GM12878 (cell line): ENCODE data around the gene CSNK1G2. TPM values are rescaled to one million over a fixed set of nuclear protein-coding genes. Genes with fewer than 3 reads are reported as not detected.

Experiments
- ATAC-seq: fragments of 200-7000 bp; cut with Tn5 transposase; 3 replicates; pipeline ENCODE4 v1.9.1; 2020; ENCODE audit warnings: mild to moderate bottlenecking, moderate library complexity
- BruUV-seq: library from RNA; stranded (reverse); fragments of 400-500 nt; replicated peaks from 2 replicates; lab custom pipeline; 2021; lab: Mats Ljungman, UMichigan
- CTCF ChIA-PET: fragments of 300-600 bp; sonication (Branson Sonifier 250); formaldehyde crosslinking; extraction: SDS; loops from one replicate; lab custom pipeline; 2021; ENCODE audit warnings: inconsistent platforms; lab: Yijun Ruan, JAX
- POLR2A ChIA-PET: fragments of 350-600 bp; formaldehyde crosslinking; extraction: SDS; loops from one replicate; lab custom pipeline; 2021; ENCODE audit warnings: inconsistent platforms; lab: Charles Lee
- RAD21 ChIA-PET: fragments of 300-600 bp; sonication (Branson Sonifier 250); formaldehyde crosslinking; loops from one replicate; lab custom pipeline; 2023; ENCODE audit warnings: antibody characterized with exemption; ENCODE audit not compliant: unreplicated experiment; lab: Charles Lee
- SMC1A ChIA-PET: fragments of 300-600 bp; sonication (Branson Sonifier 250); formaldehyde crosslinking; loops from one replicate; lab custom pipeline; 2023; ENCODE audit not compliant: unreplicated experiment, uncharacterized antibody; lab: Charles Lee
- DNase-seq: peaks from one replicate; pipeline ENCODE4 v3.0.0-alpha.2; 2011; ENCODE audit warnings: low read depth, low spot score
- FAIRE-seq: peaks from 3 replicates; lab custom pipeline; 2011; peaks lifted over from hg19 to GRCh38; lab: Jason Lieb, UNC
- H2AFZ ChIP-seq: 2 replicates; pipeline ENCODE4 v1.6.0; 2011; ENCODE audit warnings: low read depth, low read length, control low read depth; ENCODE audit not compliant: control insufficient read depth
- H3K27ac ChIP-seq: 2 replicates; pipeline ENCODE4 v1.5.1; 2011; ENCODE audit warnings: control low read depth; ENCODE audit not compliant: control insufficient read depth, insufficient read depth
- H3K27me3 ChIP-seq, 2 experiments: replicated peaks in 1 of 2; 2 replicates each; pipeline versions ENCODE4 v1.6.0 to v1.6.1; 2011; ENCODE audit warnings: low read length in 1 of 2; ENCODE audit not compliant: control insufficient read depth in 2 of 2, insufficient read depth in 2 of 2
- H3K36me3 ChIP-seq, 2 experiments: 2 replicates each; pipeline ENCODE4 v1.5.1; 2011; ENCODE audit warnings: low read length in 1 of 2; ENCODE audit not compliant: control insufficient read depth in 2 of 2, insufficient read depth in 2 of 2
- H3K4me1 ChIP-seq: 2 replicates; pipeline ENCODE4 v1.6.1; 2011; ENCODE audit warnings: mild to moderate bottlenecking, low read length, moderate library complexity, mixed read lengths; ENCODE audit not compliant: control insufficient read depth, insufficient read depth
- H3K4me2 ChIP-seq: 2 replicates; pipeline ENCODE4 v1.6.0; 2011; ENCODE audit warnings: control low read depth; ENCODE audit not compliant: control insufficient read depth, insufficient read depth
- H3K4me3 ChIP-seq: fragments of 200-600 bp; sonication (generic); 2 replicates; pipeline ENCODE4 v1.5.1; 2016
- H3K79me2 ChIP-seq: 2 replicates; pipeline ENCODE4 v1.6.0; 2011; ENCODE audit warnings: low read length; ENCODE audit not compliant: control insufficient read depth, insufficient read depth
- H3K9ac ChIP-seq: 2 replicates; pipeline ENCODE4 v1.8.0; 2011; ENCODE audit warnings: low read length, control low read depth, mixed read lengths; ENCODE audit not compliant: control insufficient read depth, insufficient read depth
- H3K9me3 ChIP-seq: replicated peaks from 3 replicates; pipeline ENCODE4 v1.5.1; 2011; ENCODE audit warnings: mild to moderate bottlenecking, low read length; ENCODE audit not compliant: control insufficient read depth, insufficient read depth
- H4K20me1 ChIP-seq: 2 replicates; pipeline ENCODE4 v1.6.0; 2011; ENCODE audit not compliant: control insufficient read depth, insufficient read depth
- BCL3 ChIP-seq: IDR thresholded peaks from 2 replicates; pipeline ENCODE4 v1.6.1; 2011; ENCODE audit warnings: borderline replicate concordance, low read depth, mild to moderate bottlenecking, moderate library complexity, low read length; ENCODE audit not compliant: insufficient read depth, poor library complexity, severe bottlenecking
- BHLHE40 ChIP-seq, 2 experiments: fragments of 450-650 bp in 1 of 2; IDR thresholded peaks; 2 replicates each; pipeline ENCODE4 v1.6.1; 2011 to 2017; ENCODE audit warnings: low read depth in 2 of 2, borderline replicate concordance in 1 of 2, improper control_type of control experiment in 1 of 2, low read length in 1 of 2, mild to moderate bottlenecking in 1 of 2
- CBFB ChIP-seq: IDR thresholded peaks from 2 replicates; pipeline ENCODE4 v1.6.1; 2016; ENCODE audit warnings: antibody characterized with exemption, low read depth
- DPF2 ChIP-seq: fragments of 450-650 bp; IDR thresholded peaks from 2 replicates; pipeline ENCODE4 v1.6.1; 2017; ENCODE audit warnings: mild to moderate bottlenecking
- HDAC6 ChIP-seq: fragments of 200-600 bp; sonication (generic); IDR thresholded peaks from one replicate; pipeline ENCODE4 v1.8.0; 2017; ENCODE audit warnings: antibody characterized with exemption; ENCODE audit not compliant: unreplicated experiment
- IKZF1 ChIP-seq: fragments of 450-650 bp; conservative IDR thresholded peaks from 2 replicates; pipeline ENCODE4 v1.6.1; 2017; ENCODE audit warnings: antibody characterized with exemption, mild to moderate bottlenecking
- LARP7 ChIP-seq: fragments of 450-650 bp; IDR thresholded peaks from 2 replicates; pipeline ENCODE4 v1.6.1; 2017; ENCODE audit warnings: mild to moderate bottlenecking
- MEF2A ChIP-seq: IDR thresholded peaks from 2 replicates; pipeline ENCODE4 v1.6.1; 2011; ENCODE audit warnings: low read depth, mild to moderate bottlenecking, low read length, moderate library complexity; ENCODE audit not compliant: insufficient read depth
- MLLT1 ChIP-seq: fragments of 450-650 bp; IDR thresholded peaks from 2 replicates; pipeline ENCODE4 v1.6.1; 2016; ENCODE audit warnings: mild to moderate bottlenecking
- MYC ChIP-seq: IDR thresholded peaks from 2 replicates; pipeline ENCODE4 v1.6.1; 2011; ENCODE audit warnings: mild to moderate bottlenecking, low read length, moderate library complexity, inconsistent platforms; ENCODE audit not compliant: insufficient read depth, insufficient replicate concordance, insufficient read length, severe bottlenecking
- NFIC ChIP-seq: IDR thresholded peaks from 2 replicates; pipeline ENCODE4 v1.6.1; 2012; ENCODE audit warnings: low read depth, mild to moderate bottlenecking, inconsistent platforms, low read length, moderate library complexity
- PKNOX1 ChIP-seq: fragments of 450-650 bp; IDR thresholded peaks from 2 replicates; pipeline ENCODE4 v1.6.1; 2016; ENCODE audit warnings: mild to moderate bottlenecking
- SREBF2 ChIP-seq: IDR thresholded peaks from 2 replicates; pipeline ENCODE4 v1.6.1; 2012; ENCODE audit warnings: mild to moderate bottlenecking, low read length
- STAT3 ChIP-seq: IDR thresholded peaks from 2 replicates; pipeline ENCODE4 v1.6.1; 2011; ENCODE audit warnings: low read depth, low read length, improper control_type of control experiment
- TCF12 ChIP-seq: IDR thresholded peaks from 2 replicates; pipeline ENCODE4 v1.6.1; 2011; ENCODE audit warnings: low read depth, mild to moderate bottlenecking, low read length
- YY1 ChIP-seq: IDR thresholded peaks from 2 replicates; pipeline ENCODE4 v1.6.1; 2011; ENCODE audit warnings: low read depth, mild to moderate bottlenecking, low read length
- WGBS: methylation state at CpG from one replicate; pipeline ENCODE4 v1.1.6; 2016; ENCODE audit warnings: low lambda C conversion rate; ENCODE audit not compliant: insufficient replicate concordance, insufficient coverage; ENCODE audit errors: missing lambda C conversion rate; 5-methylcytosine and 5-hydroxymethylcytosine counted together
- in situ Hi-C: fragments of 300-500 bp; cut with MboI; formaldehyde crosslinking; loops from 9 replicates; pipeline ENCODE4 v1.14.3; 2018; ENCODE audit warnings: mixed read lengths
- intact Hi-C: fragments of 100-400 bp; cut with micrococcal nuclease; formaldehyde crosslinking; loops from one replicate; pipeline ENCODE4 v1.14.2; 2022; ENCODE audit not compliant: unreplicated experiment
- polyA plus RNA-seq, 11 experiments: library from polyadenylated mRNA; depleted of rRNA in 4 of 11; unstranded in 6 of 11; stranded (reverse) in 5 of 11; fragments of >200 nt; fragmentation: Nextera tagmentation in 4 of 11; fragmentation: Illumina TruSeq in 1 of 11; extraction: Ambion mirVana in 4 of 11; extraction: Trizol in 1 of 11; gene quantifications; 1 replicate in 1 of 11; 2 replicates in 10 of 11; pipeline versions ENCODE4 v1.2.1 to v1.2.3, GENCODE V29; 2011 to 2016; ENCODE audit warnings: inconsistent platforms in 2 of 11, missing spikeins in 2 of 11, low read depth in 1 of 11
- total RNA-seq, 4 experiments: library from RNA; depleted of rRNA in 3 of 4; stranded (reverse); fragments of >200 nt in 3 of 4; fragmentation: Illumina TruSeq in 1 of 4; extraction: Trizol in 1 of 4; gene quantifications; 2 replicates each; pipeline versions ENCODE4 v1.2.1 to v1.2.3, GENCODE V29; 2013 to 2021

CSNK1G2 gene
- total and polyA plus RNA-seq, 10 of the 15 experiments (the other 5 are each of a cell fraction or from before 2014, with no cell fraction given), result 0.64 to 109 (median 25.0) TPM

- TF ChIP-seq PKNOX1, result no peak
- no peak; the same call in 1 of the 2 replicates for TF ChIP-seq NFIC
Observed at GRCh38 chr19:1904860-1905109, 36.2 kb upstream of the CSNK1G2 start (continued).

GRCh38 chr19:1905110-1905862 is 35.7 kb upstream of the CSNK1G2 start, which contains the start of the genes ADAT3 and SCAMP4:
ADAT3 (plus strand) TSS chr19:1905399; CDS start chr19:1912048, 6,649 bp downstream.
SCAMP4 (plus strand) TSS chr19:1905399; CDS start chr19:1915020, 9,621 bp downstream.
- FAIRE-seq (peak; percentile 99), ATAC-seq (peak; percentile 96), DNase-seq (peak; percentile 94)
- Histone ChIP-seq H2AFZ (peak within 1 kb of the TSS; percentile 72), H3K9me3 (no peaks in the 10 kb centered on the region), H3K4me3 (peak within 1 kb of the TSS; percentile 81), H3K36me3 (no peaks in the 10 kb centered on the region), H3K79me2 (peaks cover 36% of the 10 kb centered on the region), H3K9ac (peak within 1 kb of the TSS; percentile 85), H3K27ac (peak within 1 kb of the TSS; percentile 96), H3K4me1 (peaks cover 37% of the 10 kb centered on the region), H3K4me2 (peak within 1 kb of the TSS; percentile 93), H3K27me3 (no peaks in the 10 kb centered on the region), H4K20me1 (no peaks in the 10 kb centered on the region)
- TSS peak; percentile 80 for BruUV-seq
- intact Hi-C loops (loop anchor here (1.0 to 10.0 kb wide), 3 partner anchors 41 to 190 kb away; partner anchors contain the start of genes BTBD2, IZUMO4 and MOB3A), in situ Hi-C loops (no loop called here)
- POLR2A ChIA-PET, result interaction anchor here (0.6 to 2.0 kb wide), 4 partner anchors 20 to 48 kb away, joined by 3 to 9 read pairs (median 6); partner anchors contain the start of gene ABHD17A
- SMC1A ChIA-PET, result interaction anchor here (0.9 to 1.2 kb wide), 2 partner anchors 21 to 23 kb away, joined by 3 to 6 read pairs; partner anchors contain the start of gene ABHD17A
- 1% methylated on average over 75 of the region's 92 CpGs for WGBS
- CTCF ChIA-PET, result interaction anchor here (0.7 to 1.7 kb wide), 4 partner anchors 8 to 39 kb away, joined by 3 to 10 read pairs (median 4); no protein-coding TSS in a partner anchor
- RAD21 ChIA-PET, result interaction anchor here (0.9 to 2.0 kb wide), 3 partner anchors 8 to 37 kb away, joined by 3 to 5 read pairs (median 5); no protein-coding TSS in a partner anchor
- TF ChIP-seq BHLHE40 (IDR thresholded peaks at IDR 0.05; ENCODE audit: borderline replicate concordance in 1 of 2, low read depth in 2 of 2, low read length in 1 of 2), result peak; percentile 83 to 94
- no peak for TF ChIP-seq MYC
- peak; percentile 69 for TF ChIP-seq YY1
- peak; percentile 91 for TF ChIP-seq IKZF1
- TF ChIP-seq HDAC6, result no peak
- TF ChIP-seq DPF2, result peak; percentile 50; the same call in 1 of the 2 replicates
- TF ChIP-seq MLLT1, result 0 out of 2 replicates have a peak, but pooled peaks have one; percentile 57
- no peak for TF ChIP-seq SREBF2
- 0 out of 2 replicates have a peak, but pooled peaks have one; percentile 40 for TF ChIP-seq MEF2A
- peak; percentile 88 for TF ChIP-seq LARP7
- TF ChIP-seq TCF12, result peak; percentile 90
- TF ChIP-seq CBFB, result peak; percentile 96
- TF ChIP-seq STAT3, result no peak
- peak; percentile 31 for TF ChIP-seq BCL3
